BE2C (cell line): ENCODE measurements around the gene MDC1.

Experiments used
- DNase-seq: peaks from one replicate; pipeline ENCODE4 v3.0.0-alpha.2; 2020
- H3K27me3 ChIP-seq: fragments of 250-450 bp; sonication (Bioruptor Pico); 2 replicates; pipeline ENCODE4 v1.5.1; 2020; ENCODE audit warnings: mild to moderate bottlenecking
- H3K36me3 ChIP-seq: fragments of 250-450 bp; sonication (Bioruptor Pico); 2 replicates; pipeline ENCODE4 v1.5.1; 2020; ENCODE audit warnings: mild to moderate bottlenecking
- H3K4me1 ChIP-seq: fragments of 250-450 bp; sonication (Bioruptor Pico); 2 replicates; pipeline ENCODE4 v1.5.1; 2020
- H3K4me3 ChIP-seq: 2 replicates; pipeline ENCODE4 v1.5.1; 2011; ENCODE audit warnings: low read depth, low read length
- H3K9me3 ChIP-seq: fragments of 250-450 bp; sonication (Bioruptor Pico); 2 replicates; pipeline ENCODE4 v1.5.1; 2020
- CTCF ChIP-seq: IDR thresholded peaks from 2 replicates; pipeline ENCODE4 v1.5.1; 2012; ENCODE audit warnings: mild to moderate bottlenecking, low read depth, low read length

MDC1 gene

GRCh38 chr6:30703821-30704220 lies 13.3 kb downstream of the MDC1 start:
- no peak for TF ChIP-seq CTCF
- Histone ChIP-seq H3K4me1 (no peaks in the 10 kb centered on the region), H3K27me3 (no peaks in the 10 kb centered on the region), H3K4me3 (no peak overlapping the region), H3K36me3 (peaks cover 12% of the 10 kb centered on the region), H3K9me3 (no peaks in the 10 kb centered on the region)
- DNase-seq, result no peak

GRCh38 chr6:30703011-30703410 lies 14.1 kb downstream of the MDC1 start:
- peaks cover 7% of the 10 kb centered on the region for H3K36me3 ChIP-seq
- H3K4me1 ChIP-seq, result no peaks in the 10 kb centered on the region
- TF ChIP-seq CTCF, result no peak
- no peak for DNase-seq
- no peaks in the 10 kb centered on the region for H3K27me3 ChIP-seq
- no peak overlapping the region for H3K4me3 ChIP-seq
- H3K9me3 ChIP-seq, result no peaks in the 10 kb centered on the region

DNA sequence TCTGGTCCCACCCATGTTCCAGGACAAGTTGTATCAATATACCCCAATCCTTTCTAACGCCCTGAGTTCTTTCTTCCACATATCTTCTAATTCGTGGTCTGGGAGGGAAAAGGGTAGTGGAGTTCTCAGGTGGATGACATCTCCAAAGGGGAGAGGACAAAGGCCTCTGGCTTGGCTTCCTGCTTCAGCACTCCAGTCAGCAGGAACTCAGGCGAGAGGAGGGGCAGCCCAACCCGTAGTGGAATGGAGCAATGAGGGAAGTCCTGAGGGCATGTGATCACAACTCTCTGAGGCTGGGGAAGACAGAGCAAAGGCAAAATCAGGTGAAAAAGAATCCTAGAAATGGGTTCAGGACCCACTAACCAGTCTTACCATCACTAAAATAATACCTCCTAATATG lies 16.7 kb downstream of the MDC1 start:
- no peaks in the 10 kb centered on the region for H3K9me3 ChIP-seq
- no peaks in the 10 kb centered on the region for H3K4me1 ChIP-seq
- peaks cover 4% of the 10 kb centered on the region for H3K36me3 ChIP-seq
- H3K4me3 ChIP-seq, result no peak overlapping the region
- no peaks in the 10 kb centered on the region for H3K27me3 ChIP-seq
- TF ChIP-seq CTCF, result no peak
- DNase-seq, result no peak

DNA sequence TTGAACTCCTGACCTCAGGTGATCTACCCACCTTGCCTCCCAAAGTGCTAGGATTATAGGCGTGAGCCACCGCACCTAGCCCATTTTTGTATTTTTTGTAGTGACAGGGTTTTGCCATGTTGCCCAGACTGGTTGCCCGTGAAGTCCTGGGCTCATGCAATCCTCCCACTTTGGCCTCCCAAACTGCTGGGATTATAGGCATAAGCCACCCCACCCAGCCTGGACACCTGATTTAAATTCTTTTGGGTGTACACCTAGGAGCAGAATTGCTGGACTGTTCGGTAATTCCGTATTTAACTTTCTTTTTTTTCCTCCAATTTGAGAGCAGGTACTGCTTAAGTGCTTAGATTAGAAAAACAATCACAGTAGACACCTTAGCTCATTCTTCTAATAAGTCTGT lies 20.6 kb downstream of the MDC1 start:
- no peak for DNase-seq
- Histone ChIP-seq H3K4me1 (no peaks in the 10 kb centered on the region), H3K4me3 (no peak overlapping the region), H3K9me3 (no peaks in the 10 kb centered on the region), H3K27me3 (no peaks in the 10 kb centered on the region), H3K36me3 (no peaks in the 10 kb centered on the region)
- TF ChIP-seq CTCF, result no peak

GRCh38 chr6:30691208-30691847 lies 25.8 kb downstream of the MDC1 start:
- peaks cover 5% of the 10 kb centered on the region; the same call in 1 of the 2 replicates for H3K4me1 ChIP-seq
- TF ChIP-seq CTCF, result no peak
- H3K36me3 ChIP-seq, result peaks cover 5% of the 10 kb centered on the region
- no peak for DNase-seq
- peak overlapping the region; percentile 95 for H3K4me3 ChIP-seq
- H3K9me3 ChIP-seq, result no peaks in the 10 kb centered on the region
- H3K27me3 ChIP-seq, result no peaks in the 10 kb centered on the region

DNA sequence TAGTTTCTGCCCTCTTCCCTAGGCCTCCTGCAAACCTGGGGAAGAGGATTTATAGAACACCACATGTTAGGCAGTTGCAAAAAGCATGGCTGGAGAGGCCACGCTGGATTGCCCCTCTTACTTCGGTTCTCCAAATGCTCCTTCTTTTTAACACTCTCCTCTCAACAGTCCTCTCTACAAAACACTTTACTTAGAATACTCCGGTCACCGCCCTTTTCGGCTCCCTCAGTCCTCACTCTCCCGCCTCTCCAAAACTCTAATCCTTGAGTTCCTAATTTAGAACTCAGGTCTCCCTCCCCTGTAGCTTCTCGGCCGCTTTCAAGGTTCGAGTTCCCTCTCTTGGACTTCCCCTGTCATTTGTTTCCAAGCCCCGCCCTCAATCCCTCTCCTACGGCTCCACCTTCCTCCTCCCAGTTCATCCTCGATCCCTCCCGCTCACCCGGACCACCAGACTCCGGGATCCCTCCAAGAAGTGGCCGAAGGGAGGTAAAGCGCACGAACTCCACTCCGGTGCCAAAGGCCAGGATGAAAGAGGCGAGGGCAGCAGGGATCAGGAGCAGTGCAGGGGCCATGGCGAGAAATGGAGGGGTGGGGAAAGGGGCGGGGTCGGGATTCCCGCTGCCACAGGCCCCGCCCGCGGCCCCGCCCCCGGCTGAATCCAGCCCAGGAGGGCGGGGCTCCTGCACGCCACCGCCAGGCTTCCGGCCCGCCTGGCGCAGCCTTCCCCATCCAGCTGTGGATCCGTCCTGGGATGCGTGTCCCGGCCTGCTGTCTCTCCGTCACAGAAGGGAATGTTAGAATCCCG lies 26.5 kb downstream of the MDC1 start, which contains the start of gene NRM:
TSS of gene NRM (minus strand) at position 582 of the 805 bp plus-strand sequence. CDS start at position 572, 10 bp downstream.
- DNase-seq, result peak; percentile 95
- peaks cover 5% of the 10 kb centered on the region; the same call in 1 of the 2 replicates for H3K4me1 ChIP-seq
- H3K27me3 ChIP-seq, result no peaks in the 10 kb centered on the region
- H3K9me3 ChIP-seq, result no peaks in the 10 kb centered on the region
- H3K4me3 ChIP-seq, result peak within 1 kb of the TSS; percentile 95
- H3K36me3 ChIP-seq, result peaks cover 5% of the 10 kb centered on the region
- no peak for TF ChIP-seq CTCF
